Lower lobe of right lung (tissue), 2 donors: ENCODE results near the gene ANKRD9. TPM values are rescaled to one million over a fixed set of nuclear protein-coding genes. Genes with fewer than 3 reads are reported as not detected.
"Not testable (repeated sequence)": the region's sequence is repeated elsewhere in the genome, so short reads cannot be mapped to it uniquely, and the experiment has no call there.

Source experiments
- ATAC-seq, 2 donors: fragments of 200-7000 bp; cut with Tn5 transposase; one replicate each; pipeline ENCODE4 v1.9.1; 2020 to 2022; ENCODE audit warnings: mild to moderate bottlenecking in 2 of 2, moderate library complexity in 2 of 2
- DNase-seq: peaks from one replicate; pipeline ENCODE4 v3.0.0-alpha.2; 2020
- H3K27ac ChIP-seq: fragments of 200-600 bp; one replicate; pipeline ENCODE4 v1.8.0; 2022
- H3K27me3 ChIP-seq: fragments of 200-600 bp; one replicate; pipeline ENCODE4 v1.8.0; 2022; ENCODE audit warnings: low read depth
- H3K36me3 ChIP-seq: fragments of 200-600 bp; one replicate; pipeline ENCODE4 v1.8.0; 2022; ENCODE audit warnings: mild to moderate bottlenecking
- H3K4me1 ChIP-seq: fragments of 200-600 bp; one replicate; pipeline ENCODE4 v1.8.0; 2022
- H3K4me3 ChIP-seq: fragments of 200-600 bp; one replicate; pipeline ENCODE4 v1.8.0; 2022; ENCODE audit warnings: mild to moderate bottlenecking
- H3K9me3 ChIP-seq: fragments of 200-600 bp; one replicate; pipeline ENCODE4 v1.8.0; 2022
- intact Hi-C: fragments of 100-400 bp; cut with DNase I; formaldehyde crosslinking; loops from one replicate; pipeline ENCODE4 v1.11.0; 2022
- total RNA-seq: library from RNA; stranded (reverse); fragmentation: NEBNext Ultra II Directional; extraction: Animal tissue kit (Norgen Biotek cat#: 25700); gene quantifications from one replicate; pipeline ENCODE4 v1.2.1, GENCODE V29; 2021
- TF ChIP-seq, protein P1 (sequence below): fragments of 200-600 bp; IDR thresholded peaks from one replicate; pipeline ENCODE4 v1.8.0; 2022; ENCODE audit warnings: antibody characterized with exemption, mild to moderate bottlenecking
- donor health status: DM: no; HTN: yes; CAD: no; lungs with severe emphysema.

Gene ANKRD9
- total RNA-seq, 1 donor from 2014 or later, result 19.5 TPM

DNA sequence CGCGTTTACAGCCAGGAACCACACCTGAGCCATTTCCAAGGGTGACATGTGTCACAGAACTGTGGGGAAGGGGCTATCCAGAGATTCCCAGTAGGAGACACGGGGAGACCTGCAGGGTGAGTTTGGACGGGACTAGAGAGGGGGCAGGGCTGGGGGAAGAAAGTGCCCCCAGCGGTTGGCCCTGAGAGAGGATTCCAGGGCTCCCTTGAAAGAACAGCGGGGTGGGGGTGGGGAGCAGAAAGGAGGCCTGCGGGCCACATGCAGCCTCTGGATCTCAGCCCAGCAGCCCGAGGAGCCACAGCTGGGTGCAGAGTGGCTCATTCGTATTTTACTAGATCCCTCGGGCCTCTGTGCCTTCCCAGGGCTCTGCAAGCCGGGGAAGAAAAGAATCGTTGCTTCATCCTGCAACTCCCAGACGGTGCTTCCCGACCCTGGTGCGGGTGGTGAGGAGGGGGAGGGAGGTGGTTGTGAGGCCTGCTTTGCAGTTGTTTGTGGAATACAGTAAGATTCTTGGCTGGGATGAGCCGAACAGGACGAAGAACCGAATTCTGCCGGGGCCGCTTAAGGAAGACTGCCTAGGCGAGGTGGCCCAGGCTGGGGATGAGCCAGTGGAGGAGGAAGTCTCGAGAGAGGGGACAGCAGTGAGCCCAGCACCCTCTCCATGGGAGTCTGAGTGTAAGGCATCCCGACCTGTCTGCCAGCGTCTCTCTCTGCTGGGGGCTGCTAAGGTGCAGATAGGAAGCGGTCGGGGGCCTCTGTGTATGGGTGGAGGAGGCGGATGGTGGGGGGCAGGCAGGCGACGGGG is 36.1 kb upstream of the ANKRD9 start:
- ATAC-seq (no peak), DNase-seq (no peak)
- Histone ChIP-seq H3K4me3 (no peak overlapping the region), H3K36me3 (no peaks in the 10 kb centered on the region), H3K9me3 (no peaks in the 10 kb centered on the region), H3K27ac (no peak overlapping the region), H3K4me1 (peaks cover 12% of the 10 kb centered on the region), H3K27me3 (peaks cover 39% of the 10 kb centered on the region)
- TF ChIP-seq, protein P1, sequence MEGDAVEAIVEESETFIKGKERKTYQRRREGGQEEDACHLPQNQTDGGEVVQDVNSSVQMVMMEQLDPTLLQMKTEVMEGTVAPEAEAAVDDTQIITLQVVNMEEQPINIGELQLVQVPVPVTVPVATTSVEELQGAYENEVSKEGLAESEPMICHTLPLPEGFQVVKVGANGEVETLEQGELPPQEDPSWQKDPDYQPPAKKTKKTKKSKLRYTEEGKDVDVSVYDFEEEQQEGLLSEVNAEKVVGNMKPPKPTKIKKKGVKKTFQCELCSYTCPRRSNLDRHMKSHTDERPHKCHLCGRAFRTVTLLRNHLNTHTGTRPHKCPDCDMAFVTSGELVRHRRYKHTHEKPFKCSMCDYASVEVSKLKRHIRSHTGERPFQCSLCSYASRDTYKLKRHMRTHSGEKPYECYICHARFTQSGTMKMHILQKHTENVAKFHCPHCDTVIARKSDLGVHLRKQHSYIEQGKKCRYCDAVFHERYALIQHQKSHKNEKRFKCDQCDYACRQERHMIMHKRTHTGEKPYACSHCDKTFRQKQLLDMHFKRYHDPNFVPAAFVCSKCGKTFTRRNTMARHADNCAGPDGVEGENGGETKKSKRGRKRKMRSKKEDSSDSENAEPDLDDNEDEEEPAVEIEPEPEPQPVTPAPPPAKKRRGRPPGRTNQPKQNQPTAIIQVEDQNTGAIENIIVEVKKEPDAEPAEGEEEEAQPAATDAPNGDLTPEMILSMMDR, result no peak
- intact Hi-C loops, result no loop called here

DNA sequence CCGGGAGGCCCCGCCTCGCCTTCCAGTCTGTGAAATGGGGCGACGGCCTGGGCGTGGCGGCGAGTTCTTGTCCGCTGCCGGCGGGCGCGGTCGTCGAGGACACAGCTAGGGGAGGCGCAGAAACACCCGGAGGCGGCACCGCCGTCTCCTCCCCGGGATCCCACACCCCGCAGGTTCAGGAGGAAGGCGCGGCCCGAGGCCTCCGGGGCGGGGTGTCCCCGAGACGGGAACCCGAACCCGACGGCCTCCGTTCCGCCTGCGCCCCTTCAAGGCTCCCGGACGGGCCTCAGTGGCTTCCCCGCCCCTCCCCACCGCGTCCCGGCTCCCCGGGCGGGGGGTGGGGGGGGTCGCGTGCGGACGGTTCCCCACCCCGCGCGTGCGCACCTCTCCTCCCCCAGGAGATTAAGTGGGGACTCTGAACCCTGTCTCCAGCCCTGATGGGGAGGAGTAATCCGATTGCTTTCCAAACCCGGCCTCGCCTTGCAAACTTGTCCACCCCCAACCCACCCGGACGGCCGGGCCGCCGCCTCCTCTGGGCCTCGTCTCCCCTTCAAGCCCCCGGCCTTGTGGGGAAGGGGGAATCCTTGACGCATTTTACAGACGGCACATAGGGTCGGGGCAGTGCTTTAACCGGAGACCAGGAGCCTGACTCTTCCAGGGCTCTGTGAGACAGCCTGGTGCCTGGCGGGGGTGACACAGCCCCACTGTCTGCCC is 35.3 kb upstream of the ANKRD9 start:
- Histone ChIP-seq H3K36me3 (no peaks in the 10 kb centered on the region), H3K4me1 (peaks cover 12% of the 10 kb centered on the region), H3K27me3 (peaks cover 39% of the 10 kb centered on the region), H3K9me3 (no peaks in the 10 kb centered on the region), H3K27ac (no peak overlapping the region), H3K4me3 (peak overlapping the region; percentile 38)
- ATAC-seq (peak; percentile 59 to 63), DNase-seq (peak; percentile 62)
- TF ChIP-seq, protein P1, result no peak
- intact Hi-C loops, result no loop called here

DNA sequence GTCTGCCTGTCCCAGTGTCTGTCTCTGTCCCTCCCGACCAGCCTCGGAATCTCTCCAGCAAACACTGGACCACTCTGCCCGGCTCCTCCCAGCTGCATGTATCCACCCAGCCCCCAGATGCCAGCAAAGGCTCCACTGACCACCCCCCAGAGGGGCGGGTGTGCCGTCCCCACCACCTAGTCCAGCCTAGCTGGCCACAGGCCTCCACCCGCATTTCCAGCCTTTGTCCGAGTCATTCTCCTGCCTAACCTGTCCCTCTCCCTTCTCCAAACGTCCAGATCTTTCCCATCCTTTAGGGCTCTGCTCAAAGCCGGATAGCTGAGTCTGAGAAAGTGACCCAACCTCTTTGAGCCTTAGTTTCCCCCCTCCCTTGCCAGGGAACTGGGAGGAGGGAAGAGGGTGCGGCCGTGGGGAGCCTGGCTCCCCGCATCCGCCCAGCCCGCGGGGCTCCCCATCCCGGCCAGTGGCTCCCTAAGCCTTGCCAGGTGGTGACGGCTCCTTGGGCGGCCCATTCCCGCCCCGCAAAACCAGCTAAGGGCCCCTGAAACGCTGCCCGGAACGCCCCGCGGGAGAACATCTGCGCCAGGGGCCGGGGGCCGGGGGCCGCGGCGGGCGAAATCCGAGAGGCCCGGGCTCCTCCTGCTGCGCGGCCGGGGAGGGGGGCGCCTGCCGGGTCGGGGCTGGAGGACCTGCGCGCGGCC is 34.6 kb upstream of the ANKRD9 start:
- peaks cover 39% of the 10 kb centered on the region for H3K27me3 ChIP-seq
- no peak overlapping the region for H3K27ac ChIP-seq
- DNase-seq (no peak), ATAC-seq (peak; percentile 14 to 16)
- no peaks in the 10 kb centered on the region for H3K36me3 ChIP-seq
- H3K4me3 ChIP-seq, result peak overlapping the region; percentile 38
- TF ChIP-seq, protein P1, result no peak
- no peaks in the 10 kb centered on the region for H3K9me3 ChIP-seq
- peaks cover 12% of the 10 kb centered on the region for H3K4me1 ChIP-seq
- intact Hi-C loops, result no loop called here

DNA sequence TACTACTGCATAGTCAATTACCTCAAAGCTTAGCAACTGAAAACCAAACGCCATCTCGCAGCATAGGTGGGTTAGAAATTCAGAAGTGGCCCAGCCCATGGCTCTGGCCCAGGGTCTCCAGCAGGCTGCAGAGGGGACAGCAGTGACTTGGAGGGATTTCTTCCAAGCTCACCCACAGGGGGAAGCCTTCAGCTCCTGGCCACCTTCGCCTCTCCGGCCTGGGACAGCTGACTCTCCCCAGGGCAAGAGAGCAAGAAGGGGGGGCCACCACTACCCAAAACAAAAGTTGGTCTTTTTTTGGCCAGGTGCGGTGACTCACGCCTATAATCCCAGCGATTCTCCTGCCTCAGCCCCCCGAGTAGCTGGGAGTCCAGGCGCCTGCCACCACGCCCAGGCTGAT is 32.2 kb upstream of the ANKRD9 start:
- intact Hi-C loops, result no loop called here
- no peaks in the 10 kb centered on the region for H3K36me3 ChIP-seq
- TF ChIP-seq, protein P1, result no peak
- no peak overlapping the region for H3K27ac ChIP-seq
- H3K4me1 ChIP-seq, result peaks cover 12% of the 10 kb centered on the region
- DNase-seq (no peak), ATAC-seq (no peak)
- H3K9me3 ChIP-seq, result no peaks in the 10 kb centered on the region
- no peak overlapping the region for H3K4me3 ChIP-seq
- H3K27me3 ChIP-seq, result peaks cover 33% of the 10 kb centered on the region

DNA sequence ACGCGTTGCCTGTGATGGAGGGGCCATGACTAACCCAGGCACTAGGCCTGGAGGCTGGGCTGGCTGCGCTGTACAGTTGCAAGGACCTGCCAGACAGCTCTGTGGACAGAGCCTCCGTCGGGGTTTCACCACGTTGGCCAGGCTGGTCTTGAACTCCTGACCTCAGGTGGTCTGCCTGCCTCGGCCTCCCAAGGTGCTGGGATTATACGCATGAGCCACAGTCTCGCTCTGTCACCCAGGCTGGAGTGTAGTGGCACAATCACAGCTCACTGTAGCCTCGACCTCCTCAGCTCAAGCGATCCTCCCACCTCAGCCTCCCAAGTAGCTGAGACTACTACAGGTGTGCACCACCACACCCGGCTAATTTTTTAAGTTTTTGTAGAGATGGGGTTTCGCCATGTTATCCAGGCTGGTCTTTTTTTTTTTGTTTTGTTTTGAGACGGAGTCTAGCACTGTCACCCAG is 31.5 kb upstream of the ANKRD9 start:
- DNase-seq, H3K27ac ChIP-seq, intact Hi-C loops, H3K4me3 ChIP-seq, H3K9me3 ChIP-seq, ATAC-seq, H3K36me3 ChIP-seq: not testable (repeated sequence)
- Histone ChIP-seq H3K4me1 (peaks cover 12% of the 10 kb centered on the region), H3K27me3 (peaks cover 27% of the 10 kb centered on the region)
